ENCODE data around the gene PITX1.
"Not testable (repeated sequence)": the region's sequence is repeated elsewhere in the genome, so short reads cannot be mapped to it uniquely, and the experiment has no call there.

The PITX1 gene

GRCh38 chr5:135007305-135007704, 26.7 kb downstream of the PITX1 start:
- H3K4me2 ChIP-seq (ENCODE audit: low read depth, low read length): no peak overlapping the region

GRCh38 chr5:135005076-135005475, 29.0 kb downstream of the PITX1 start:
- Histone ChIP-seq H3K9me2 (replicated peaks; ENCODE audit: insufficient read depth, low read length) (no peaks in the 10 kb centered on the region), H4K20me1 (ENCODE audit: insufficient read depth, low read length) (no peaks in the 10 kb centered on the region), H2AFZ (ENCODE audit: low read length) (no peak overlapping the region), H3K4me1 (ENCODE audit: low read length) (peaks cover 2% of the 10 kb centered on the region; the same call in 1 of the 2 replicates), H3K27me3 (replicated peaks; ENCODE audit: insufficient read depth, low read length) (no peaks in the 10 kb centered on the region), H3K36me3 (replicated peaks; ENCODE audit: insufficient read depth, low read length) (no peaks in the 10 kb centered on the region), H3K9me3 (replicated peaks; ENCODE audit: insufficient read depth, low read length) (no peaks in the 10 kb centered on the region), H3K79me2 (ENCODE audit: low read length) (no peaks in the 10 kb centered on the region), H3F3A (ENCODE audit: insufficient read depth, low read length) (no peaks in the 10 kb centered on the region), H3K4me2 (ENCODE audit: low read depth, low read length) (no peak overlapping the region), H3K4me3 (ENCODE audit: low read length) (no peak overlapping the region), H3K9ac (ENCODE audit: low read length) (no peak overlapping the region), H3K27ac (ENCODE audit: low read length) (no peak overlapping the region)
- no peak for DNase-seq
- TF ChIP-seq CTCF (IDR thresholded peaks at IDR 0.05; ENCODE audit: low read length) (no peak), EZH2phosphoT487 (IDR thresholded peaks at IDR 0.05; ENCODE audit: low read length) (no peak), EZH2 (optimal IDR thresholded peaks at IDR 0.05; ENCODE audit: low read depth, low read length) (no peak)

More at GRCh38 chr5:135007305-135007704, 26.7 kb downstream of the PITX1 start:
- Histone ChIP-seq H3K9me2 (replicated peaks; ENCODE audit: insufficient read depth, low read length) (no peaks in the 10 kb centered on the region), H3K79me2 (ENCODE audit: low read length) (no peaks in the 10 kb centered on the region), H3K4me1 (ENCODE audit: low read length) (peaks cover 6% of the 10 kb centered on the region; the same call in 1 of the 2 replicates), H3K9ac (ENCODE audit: low read length) (no peak overlapping the region), H3K27ac (ENCODE audit: low read length) (no peak overlapping the region), H3K9me3 (replicated peaks; ENCODE audit: insufficient read depth, low read length) (no peaks in the 10 kb centered on the region), H3K36me3 (replicated peaks; ENCODE audit: insufficient read depth, low read length) (no peaks in the 10 kb centered on the region), H3K27me3 (replicated peaks; ENCODE audit: insufficient read depth, low read length) (no peaks in the 10 kb centered on the region), H3F3A (ENCODE audit: insufficient read depth, low read length) (no peaks in the 10 kb centered on the region), H4K20me1 (ENCODE audit: insufficient read depth, low read length) (no peaks in the 10 kb centered on the region), H3K4me3 (ENCODE audit: low read length) (no peak overlapping the region), H2AFZ (ENCODE audit: low read length) (no peak overlapping the region)
- TF ChIP-seq CTCF (IDR thresholded peaks at IDR 0.05; ENCODE audit: low read length) (no peak), EZH2 (optimal IDR thresholded peaks at IDR 0.05; ENCODE audit: low read depth, low read length) (no peak), EZH2phosphoT487 (IDR thresholded peaks at IDR 0.05; ENCODE audit: low read length) (no peak)
- DNase-seq: no peak

GRCh38 chr5:135004376-135004775, 29.7 kb downstream of the PITX1 start:
- no peak overlapping the region for H3K27ac ChIP-seq (ENCODE audit: low read length)
- H3K9me3 ChIP-seq (replicated peaks; ENCODE audit: insufficient read depth, low read length): no peaks in the 10 kb centered on the region
- H3K9ac ChIP-seq (ENCODE audit: low read length): no peak overlapping the region
- H3K36me3 ChIP-seq (replicated peaks; ENCODE audit: insufficient read depth, low read length): no peaks in the 10 kb centered on the region
- H3K4me3 ChIP-seq (ENCODE audit: low read length): no peak overlapping the region
- no peak overlapping the region for H3K4me2 ChIP-seq (ENCODE audit: low read depth, low read length)
- no peaks in the 10 kb centered on the region for H3K27me3 ChIP-seq (replicated peaks; ENCODE audit: insufficient read depth, low read length)
- TF ChIP-seq EZH2phosphoT487 (IDR thresholded peaks at IDR 0.05; ENCODE audit: low read length) (no peak), CTCF (IDR thresholded peaks at IDR 0.05; ENCODE audit: low read length) (no peak), EZH2 (optimal IDR thresholded peaks at IDR 0.05; ENCODE audit: low read depth, low read length) (no peak)
- no peaks in the 10 kb centered on the region for H3F3A ChIP-seq (ENCODE audit: insufficient read depth, low read length)
- H3K9me2 ChIP-seq (replicated peaks; ENCODE audit: insufficient read depth, low read length): no peaks in the 10 kb centered on the region
- no peaks in the 10 kb centered on the region for H3K79me2 ChIP-seq (ENCODE audit: low read length)
- H2AFZ ChIP-seq (ENCODE audit: low read length): no peak overlapping the region
- DNase-seq: no peak
- H4K20me1 ChIP-seq (ENCODE audit: insufficient read depth, low read length): no peaks in the 10 kb centered on the region
- H3K4me1 ChIP-seq (ENCODE audit: low read length): no peaks in the 10 kb centered on the region

- not testable (repeated sequence) for H3K27ac ChIP-seq (ENCODE audit: low read length); DNase-seq; H3K4me3 ChIP-seq (ENCODE audit: low read length); H3K79me2 ChIP-seq (ENCODE audit: low read length); H3F3A ChIP-seq (ENCODE audit: insufficient read depth, low read length); H3K9ac ChIP-seq (ENCODE audit: low read length); H2AFZ ChIP-seq (ENCODE audit: low read length); H3K27me3 ChIP-seq (replicated peaks; ENCODE audit: insufficient read depth, low read length); H3K4me1 ChIP-seq (ENCODE audit: low read length); H3K36me3 ChIP-seq (replicated peaks; ENCODE audit: insufficient read depth, low read length); H3K9me2 ChIP-seq (replicated peaks; ENCODE audit: insufficient read depth, low read length); H3K9me3 ChIP-seq (replicated peaks; ENCODE audit: insufficient read depth, low read length); H4K20me1 ChIP-seq (ENCODE audit: insufficient read depth, low read length); H3K4me2 ChIP-seq (ENCODE audit: low read depth, low read length)
Measured at GRCh38 chr5:134998068-134998467, 36.0 kb downstream of the PITX1 start.

Measured in MM.1S (cell line).